ENCODE measurements around the gene CASKIN1. TPM values are rescaled to one million over a fixed set of nuclear protein-coding genes. Genes with fewer than 3 reads are reported as not detected.

CASKIN1 gene
- total RNA-seq, 2 donors from 2014 or later = 5.9 to 6.1 TPM

GRCh38 chr16:2233872-2234812, 37.7 kb upstream of the CASKIN1 start:
- ATAC-seq (no peak), DNase-seq (no peak)
- intact Hi-C loops (cut with DNase I) = no loop called here

- DNase-seq (no peak), ATAC-seq (no peak)
- intact Hi-C loops (cut with DNase I) = no loop called here
Observed at GRCh38 chr16:2233046-2233775, 36.8 kb upstream of the CASKIN1 start.

DNA sequence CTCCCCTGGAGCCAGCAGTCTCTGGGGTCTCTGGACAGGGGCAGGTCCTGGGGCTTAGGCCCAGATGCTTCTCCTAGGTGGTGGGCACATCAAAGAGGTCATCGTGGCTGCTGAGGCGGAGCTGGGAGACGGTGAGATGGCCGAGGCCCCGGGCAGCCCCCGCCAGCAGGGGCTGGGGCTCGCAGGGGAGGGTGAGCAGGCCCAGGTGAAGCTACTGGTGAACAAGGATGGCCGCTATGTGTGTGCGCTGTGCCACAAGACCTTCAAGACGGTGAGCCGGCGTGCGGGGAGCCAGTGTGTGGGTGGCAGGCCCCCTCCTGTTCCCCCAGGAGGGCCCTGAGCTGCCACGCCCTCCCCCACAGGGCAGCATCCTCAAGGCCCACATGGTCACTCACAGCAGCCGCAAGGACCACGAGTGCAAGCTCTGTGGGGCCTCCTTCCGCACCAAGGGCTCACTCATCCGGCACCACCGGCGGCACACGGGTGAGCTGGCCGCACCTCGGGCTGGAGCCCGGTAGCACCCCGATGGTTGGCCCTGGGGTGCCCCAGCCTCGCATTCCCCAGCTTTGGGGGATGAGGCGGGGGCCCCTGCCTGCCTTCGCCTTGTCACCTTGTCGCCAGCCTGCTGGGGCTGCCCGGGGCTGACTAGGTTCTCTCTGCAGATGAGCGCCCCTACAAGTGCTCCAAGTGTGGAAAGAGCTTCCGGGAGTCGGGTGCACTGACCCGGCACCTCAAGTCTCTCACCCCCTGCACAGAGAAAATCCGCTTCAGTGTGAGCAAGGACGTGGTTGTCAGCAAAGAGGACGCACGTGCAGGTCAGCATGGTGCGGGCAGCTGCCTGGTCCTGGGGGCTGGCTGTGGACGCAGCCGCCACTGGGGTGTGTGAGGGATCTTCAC, 35.9 kb upstream of the CASKIN1 start:
- DNase-seq (no peak), ATAC-seq (no peak)
- intact Hi-C loops (cut with DNase I) = no loop called here

- ATAC-seq (no peak), DNase-seq (no peak)
- intact Hi-C loops (cut with DNase I) = no loop called here
Observed at GRCh38 chr16:2231016-2231931, 34.9 kb upstream of the CASKIN1 start.

- DNase-seq (no peak), ATAC-seq (no peak)
- intact Hi-C loops (cut with DNase I) = no loop called here
Observed at GRCh38 chr16:2230376-2230775, 34.0 kb upstream of the CASKIN1 start.

GRCh38 chr16:2229632-2230250, 33.3 kb upstream of the CASKIN1 start:
- intact Hi-C loops (cut with DNase I) = no loop called here
- DNase-seq (no peak), ATAC-seq (peak in 1 of 2 donors; percentile 43)

- DNase-seq = no peak
- no peak for ATAC-seq
- intact Hi-C loops (cut with DNase I) = no loop called here
Observed at GRCh38 chr16:2229091-2229490, 32.7 kb upstream of the CASKIN1 start.

DNA sequence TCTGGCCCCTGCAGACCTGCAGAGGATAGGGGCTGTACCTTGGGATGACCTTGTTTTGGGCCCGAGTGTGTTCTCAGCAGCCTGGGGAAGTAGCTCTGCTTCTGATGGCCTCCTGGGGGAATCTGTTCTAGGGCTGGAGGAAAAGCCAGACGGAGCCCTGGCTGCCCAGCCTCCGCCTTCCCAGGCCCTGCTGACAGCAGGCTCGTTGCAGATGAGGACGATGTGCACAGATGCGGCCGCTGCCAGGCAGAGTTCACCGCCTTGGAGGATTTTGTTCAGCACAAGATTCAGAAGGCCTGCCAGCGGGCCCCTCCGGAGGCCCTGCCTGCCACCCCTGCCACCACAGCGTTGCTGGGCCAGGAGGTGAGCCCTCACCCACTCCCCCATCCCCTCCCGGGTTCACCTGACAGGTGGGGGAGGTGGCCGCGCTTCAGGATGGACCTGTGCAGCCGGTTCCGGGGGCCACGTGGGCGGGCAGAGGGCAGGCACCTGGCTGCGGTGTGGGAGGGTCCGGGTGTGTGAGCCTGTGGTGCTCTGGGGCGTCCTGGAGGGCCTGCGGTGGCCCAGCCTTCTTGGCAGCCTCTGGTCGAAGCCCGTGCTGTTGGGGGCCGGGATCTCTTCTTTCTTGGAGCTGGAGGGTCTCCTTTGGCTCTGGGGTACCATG, 31.9 kb upstream of the CASKIN1 start:
- intact Hi-C loops (cut with DNase I) = no loop called here
- no peak for ATAC-seq
- no peak for DNase-seq

GRCh38 chr16:2226918-2227317, 30.5 kb upstream of the CASKIN1 start:
- intact Hi-C loops (cut with DNase I) = no loop called here
- ATAC-seq (no peak), DNase-seq (no peak)

DNA sequence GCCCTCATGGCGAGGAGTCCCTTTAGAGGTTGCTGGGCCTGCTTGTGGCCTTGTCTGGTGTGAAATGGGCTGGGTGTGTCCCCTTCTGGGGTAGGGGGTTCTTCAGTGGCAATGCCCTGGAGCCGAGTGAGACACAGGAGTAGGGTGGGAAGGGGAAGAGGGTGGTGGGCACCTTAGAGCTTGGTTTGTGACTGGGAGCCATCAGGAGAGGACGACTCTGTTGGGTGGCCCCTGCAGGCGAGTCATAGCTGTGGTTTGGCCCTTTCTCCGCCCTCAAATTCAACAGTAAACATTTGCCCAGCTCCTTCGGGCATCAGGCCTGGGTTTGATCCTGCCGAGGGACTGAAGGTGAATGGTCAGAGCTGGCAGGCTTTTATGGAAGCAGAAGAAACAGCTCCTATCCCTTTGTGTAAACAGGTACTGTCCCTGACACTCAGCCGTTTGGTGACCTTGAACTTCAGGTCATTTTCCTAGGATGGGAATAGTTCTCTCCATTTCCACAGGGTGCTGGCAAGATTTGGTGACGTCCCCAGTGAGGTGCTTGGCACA, 29.9 kb upstream of the CASKIN1 start:
- DNase-seq (no peak), ATAC-seq (no peak)
- intact Hi-C loops (cut with DNase I) = no loop called here

GRCh38 chr16:2223942-2224486, 27.6 kb upstream of the CASKIN1 start:
- intact Hi-C loops (cut with DNase I) = no loop called here
- DNase-seq (no peak), ATAC-seq (peak; percentile 55 to 70)

DNA sequence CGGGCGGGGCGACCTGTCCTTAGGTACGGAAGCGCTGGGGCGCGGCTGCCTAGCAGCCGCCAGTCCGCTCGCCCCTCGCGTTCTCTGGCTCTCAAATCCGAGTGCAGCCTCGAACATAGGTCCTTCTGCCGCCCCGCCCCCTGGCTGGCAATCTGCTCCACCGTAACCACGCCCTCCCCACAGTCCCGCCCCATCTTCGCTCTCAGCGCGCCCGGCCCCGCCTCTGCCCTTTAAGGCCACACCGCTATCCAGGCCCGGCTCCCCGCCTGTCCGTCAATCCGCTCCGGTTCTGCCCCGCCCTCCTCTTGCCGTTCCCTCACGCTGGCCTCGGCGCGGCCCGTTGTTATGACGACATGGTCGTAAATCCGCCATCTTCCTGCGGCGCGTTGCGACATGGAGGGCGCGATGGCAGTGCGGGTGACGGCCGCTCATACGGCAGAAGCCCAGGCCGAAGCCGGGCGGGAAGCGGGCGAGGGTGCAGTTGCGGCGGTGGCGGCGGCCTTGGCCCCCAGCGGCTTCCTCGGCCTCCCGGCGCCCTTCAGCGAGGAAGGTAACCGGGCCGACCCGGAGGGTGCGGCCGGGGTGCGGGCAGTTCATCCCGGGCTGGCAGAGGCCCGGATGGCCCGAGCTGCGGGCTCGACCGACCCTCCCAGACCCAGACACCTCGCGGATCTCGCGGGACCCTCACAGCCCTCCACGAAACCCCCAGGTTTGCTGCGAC, 27.0 kb upstream of the CASKIN1 start, which contains the start of gene E4F1:
E4F1 (plus strand) TSS at position 371 of the 721 bp plus-strand sequence; CDS start at position 394, 23 bp downstream.
- intact Hi-C loops (cut with DNase I) = no loop called here
- ATAC-seq (peak; percentile 99 to 100), DNase-seq (peak; percentile 100)

DNA sequence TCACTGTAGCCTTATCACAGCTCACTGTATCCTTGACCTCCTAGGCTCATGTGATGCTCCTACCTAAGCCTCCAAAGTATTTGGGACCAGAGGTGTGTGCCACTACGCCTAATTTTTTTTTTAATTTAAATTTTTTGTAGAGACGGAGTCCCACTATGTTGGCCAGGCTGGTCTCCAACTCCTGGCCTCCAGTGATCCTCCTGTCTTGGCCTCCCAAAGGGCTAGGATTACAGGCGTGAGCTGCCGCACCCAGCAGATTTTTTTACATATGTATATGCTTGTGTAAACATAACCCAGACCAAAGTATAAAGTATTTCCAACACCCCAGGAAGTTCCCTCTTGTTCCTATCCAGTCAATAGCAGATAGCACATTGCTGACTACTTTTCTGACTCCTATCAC, 19.9 kb upstream of the CASKIN1 start:
- DNase-seq = no peak
- intact Hi-C loops (cut with DNase I) = no loop called here
- ATAC-seq = no peak

DNA sequence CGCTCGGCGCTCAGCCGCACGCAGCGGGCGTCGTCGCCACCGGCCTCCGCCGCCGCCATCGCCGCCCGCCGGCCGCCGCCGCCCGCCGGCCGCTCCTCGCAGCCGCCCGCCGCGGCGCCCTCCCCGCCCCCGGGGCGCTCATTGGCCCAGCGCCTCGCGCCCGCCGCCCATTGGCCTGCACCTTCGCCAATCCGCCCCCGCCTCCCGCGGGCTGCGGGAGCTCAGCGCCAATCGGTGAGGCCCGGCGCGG, 18.2 kb upstream of the CASKIN1 start, which contains the start of gene PGP:
PGP (minus strand) TSS at position 122 of the 250 bp plus-strand sequence; CDS start at position 59, 63 bp downstream.
- intact Hi-C loops (cut with DNase I) = loop anchor here in 1 of 2 donors (5.0 kb wide), 1 partner anchor 57 kb away; the partner anchor contains the start of gene TRAF7
- DNase-seq = no peak
- ATAC-seq = peak; percentile 91

DNA sequence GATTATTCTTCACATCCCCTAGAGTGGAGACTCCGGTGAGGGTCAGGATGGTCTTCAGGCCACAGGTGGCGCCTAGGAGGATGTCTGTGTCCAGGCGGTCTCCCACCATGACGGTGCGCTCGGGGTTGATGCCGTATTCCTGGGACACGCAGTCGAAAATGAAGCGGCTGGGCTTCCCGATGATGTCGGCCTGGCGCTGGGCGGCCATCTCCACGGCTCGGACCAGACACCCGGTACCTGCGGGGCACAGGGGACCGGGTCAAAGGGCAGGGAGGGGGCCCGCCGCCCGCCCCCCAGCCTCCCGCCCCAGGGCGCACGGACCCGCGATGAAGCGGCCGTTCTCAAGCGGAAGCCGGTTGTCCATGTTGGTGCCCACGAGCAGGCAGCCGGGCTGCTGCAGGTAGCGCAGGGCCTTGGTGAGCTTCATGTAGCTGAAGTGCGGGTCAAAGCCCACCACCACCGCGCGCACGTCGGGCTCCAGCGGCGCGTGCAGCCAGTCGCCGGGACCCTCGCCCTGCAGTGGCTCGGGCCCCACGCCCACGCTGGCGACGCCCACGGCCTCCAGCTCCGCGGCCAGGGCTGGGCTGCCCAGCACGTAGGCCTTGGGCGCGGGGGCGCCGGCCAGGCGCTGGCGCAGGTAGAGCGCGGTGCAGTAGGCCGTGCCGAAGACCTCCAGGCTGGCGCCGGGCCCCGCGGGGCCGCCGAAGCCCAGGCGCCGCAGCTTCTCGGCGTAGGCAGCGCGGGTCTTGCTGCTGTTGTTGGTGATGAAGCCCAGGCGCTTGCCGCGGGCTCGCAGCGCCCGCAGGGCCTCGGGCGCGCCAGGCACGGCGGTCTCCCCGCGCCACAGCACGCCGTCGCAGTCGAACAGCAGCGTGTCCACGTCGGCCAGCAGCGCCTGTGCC, 17.7 kb upstream of the CASKIN1 start:
- intact Hi-C loops (cut with DNase I) = loop anchor here in 1 of 2 donors (5.0 kb wide), 1 partner anchor 57 kb away; the partner anchor contains the start of gene TRAF7
- no peak for DNase-seq
- ATAC-seq = no peak

All from left cardiac atrium (tissue), 4 donors.